ENCODE data around the gene ISG20.
"Not testable (repeated sequence)": the region's sequence is repeated elsewhere in the genome, so short reads cannot be mapped to it uniquely, and the experiment has no call there.

The ISG20 gene

DNA sequence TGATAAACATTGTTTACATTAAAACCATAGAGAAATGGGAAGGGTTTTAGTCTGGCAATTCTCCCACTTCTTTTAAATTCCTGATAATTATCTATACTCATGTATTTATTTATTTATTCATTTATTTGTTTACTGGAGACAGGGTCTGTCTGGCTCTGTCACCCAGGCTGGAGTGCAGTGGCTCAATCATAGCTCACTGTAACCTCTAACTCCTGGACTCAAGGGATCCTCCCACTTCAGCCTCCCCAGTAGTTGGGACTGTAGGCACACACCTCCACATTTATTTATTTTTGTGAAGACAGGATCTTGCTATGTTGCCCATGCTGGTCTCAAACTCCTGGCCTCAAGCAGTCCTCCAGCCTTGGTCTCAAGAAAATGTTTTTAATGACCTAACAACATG lies 20.1 kb upstream of the ISG20 start:
- DNase-seq (ENCODE audit: low spot score) = no peak

- no peak for DNase-seq (ENCODE audit: low spot score)
Measured at GRCh38 chr15:88619796-88620195, 19.0 kb upstream of the ISG20 start.

DNA sequence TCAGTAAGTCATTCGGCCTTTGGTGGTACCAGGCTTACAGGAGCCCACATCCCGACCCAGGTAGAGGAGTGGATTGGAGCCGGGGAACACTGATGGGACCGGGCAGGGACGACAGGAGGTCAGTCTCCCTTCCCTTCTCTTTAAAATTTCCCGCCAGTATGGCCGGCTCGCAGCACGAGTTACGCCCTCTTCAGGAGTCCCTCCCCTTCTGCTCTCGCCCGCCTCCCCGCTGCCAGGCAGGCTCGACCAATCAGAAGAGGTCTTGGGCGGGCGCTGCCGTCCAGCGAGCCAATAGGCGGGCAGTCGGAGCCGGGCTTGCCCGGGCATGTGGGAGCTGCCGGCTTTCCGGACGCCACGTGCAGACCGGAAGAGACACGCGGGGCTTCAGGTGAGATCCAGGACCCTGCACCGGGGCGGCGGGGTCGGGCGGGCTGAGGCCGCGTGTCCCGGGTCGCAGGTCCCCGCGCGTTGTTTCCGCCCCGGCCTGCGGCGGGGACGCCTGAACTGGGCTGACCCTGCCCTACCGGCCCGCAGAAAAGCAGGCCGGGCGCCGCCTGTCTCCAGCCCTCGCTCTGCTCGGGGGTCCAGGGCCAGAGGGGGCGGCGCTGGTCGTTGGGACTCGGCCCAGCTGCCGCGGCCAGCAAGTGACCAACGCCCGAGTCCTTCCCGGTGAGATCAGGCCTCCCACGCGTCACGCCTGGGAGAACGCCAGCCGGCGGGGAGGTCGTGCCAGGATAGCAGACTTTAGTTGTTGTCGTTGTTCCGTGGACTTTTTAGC lies 17.6 kb upstream of the ISG20 start, which contains the start of gene AEN:
AEN (plus strand) TSS at position 346 of the 778 bp plus-strand sequence. CDS start 4,870 bp downstream, outside the sequence.
- peak; percentile 98 for DNase-seq (ENCODE audit: low spot score)

DNA sequence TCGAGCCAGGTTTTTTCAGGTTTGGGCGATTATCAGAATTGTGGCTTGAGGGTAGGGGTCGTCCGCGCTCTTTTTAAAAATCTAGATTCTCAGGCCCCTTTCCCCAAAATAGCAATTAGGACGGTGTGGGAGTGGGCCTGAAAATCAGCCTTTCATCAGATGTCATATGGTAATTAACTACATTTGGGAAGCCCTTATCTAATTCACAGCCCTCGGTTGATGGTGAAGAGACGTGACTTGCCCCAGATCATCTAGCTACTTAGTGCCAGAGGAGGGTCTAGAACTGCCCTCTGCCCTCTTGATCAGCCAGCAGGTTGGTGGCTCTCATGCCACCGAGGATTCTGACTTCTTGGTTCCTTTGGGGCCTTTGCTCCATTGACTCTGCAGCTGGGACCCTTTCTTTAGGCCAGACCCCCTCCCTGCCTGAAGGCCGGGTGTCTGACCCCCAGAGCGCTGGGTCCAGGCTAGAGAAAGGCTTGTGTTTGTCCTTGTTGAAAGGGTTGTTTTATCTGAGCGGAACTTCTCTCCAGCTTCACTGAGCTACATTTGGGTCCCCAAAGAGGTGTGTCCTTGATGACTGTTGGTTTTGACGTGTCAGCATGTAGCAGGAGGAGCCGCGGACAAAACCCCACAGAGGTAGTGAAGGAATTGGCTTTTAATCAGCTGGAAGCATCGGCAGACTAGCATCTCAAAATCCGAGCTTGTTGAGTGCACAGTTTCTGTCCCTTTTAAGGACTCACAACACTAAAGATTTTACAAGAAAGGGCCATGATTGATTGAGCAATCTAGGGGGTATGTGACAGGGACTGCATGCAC lies 16.8 kb upstream of the ISG20 start:
- DNase-seq (ENCODE audit: low spot score) = no peak

DNA sequence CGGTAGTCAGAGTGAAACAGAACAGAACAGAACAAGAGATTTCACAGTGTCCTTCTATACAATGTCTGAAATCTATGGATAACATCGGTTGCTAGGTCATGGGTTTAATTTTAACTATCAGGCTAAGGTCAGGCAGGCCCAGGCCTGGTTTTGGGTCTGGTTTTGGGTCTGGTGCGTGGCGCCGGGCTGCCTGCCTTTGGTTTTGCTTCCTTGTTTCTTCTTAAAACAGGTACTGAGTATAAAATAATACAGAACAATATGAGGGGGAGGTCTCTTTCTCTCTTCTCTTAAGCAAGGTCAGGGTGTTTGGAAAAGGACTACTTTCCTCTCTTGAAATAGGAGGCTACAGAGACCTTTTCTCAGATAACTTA lies 16.2 kb upstream of the ISG20 start:
- no peak for DNase-seq (ENCODE audit: low spot score)

DNA sequence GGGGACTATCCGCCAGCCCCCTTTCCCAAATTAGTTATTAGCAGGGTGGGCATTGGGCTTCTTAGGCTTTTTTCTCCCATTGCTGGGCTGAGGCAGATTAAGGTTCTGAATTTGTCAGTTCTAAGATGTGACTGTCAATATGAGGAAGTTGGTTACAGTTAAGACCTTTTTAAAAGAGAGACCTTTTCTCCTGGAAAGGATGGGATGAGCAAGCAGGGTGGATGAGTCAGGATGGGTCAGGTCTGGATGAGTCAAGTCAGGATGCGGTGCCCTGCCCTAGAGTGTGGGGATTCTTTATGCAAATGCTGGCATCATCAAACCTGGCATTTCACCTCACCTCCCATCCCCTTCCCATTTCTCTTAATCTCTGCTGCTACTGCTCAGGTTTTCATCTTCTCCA lies 15.8 kb upstream of the ISG20 start:
- DNase-seq (ENCODE audit: low spot score) = no peak

- DNase-seq (ENCODE audit: low spot score) = no peak
Measured at GRCh38 chr15:88623632-88624031, 15.2 kb upstream of the ISG20 start.

- DNase-seq (ENCODE audit: low spot score) = no peak
Measured at GRCh38 chr15:88624156-88624970, 14.5 kb upstream of the ISG20 start.

DNA sequence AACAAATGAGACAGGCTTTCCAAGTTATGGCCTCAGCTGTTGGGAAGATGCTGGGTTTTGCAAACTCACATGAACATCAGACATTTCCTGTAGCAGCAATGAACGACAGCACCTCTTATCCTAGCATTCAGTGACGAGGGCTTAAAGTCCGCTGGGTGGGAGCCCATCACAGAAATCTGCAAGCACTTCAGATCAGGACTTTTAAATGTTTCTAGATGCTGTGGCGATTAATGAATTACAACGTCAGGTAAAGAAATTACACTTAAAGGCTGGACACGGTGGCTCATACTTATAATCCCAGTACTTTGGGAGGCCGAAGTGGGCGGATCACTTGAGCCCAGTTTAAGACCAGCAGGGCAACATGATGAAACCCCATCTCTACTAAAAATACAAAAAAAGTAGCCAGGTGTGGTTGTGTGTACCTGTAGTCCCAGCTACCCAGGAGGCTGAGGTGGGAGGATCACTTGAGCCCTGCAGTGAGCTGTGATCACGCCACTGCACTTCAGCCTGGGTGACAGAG lies 13.8 kb upstream of the ISG20 start:
- no peak for DNase-seq (ENCODE audit: low spot score)

GRCh38 chr15:88625943-88626741 lies 12.7 kb upstream of the ISG20 start:
- DNase-seq (ENCODE audit: low spot score) = no peak

DNA sequence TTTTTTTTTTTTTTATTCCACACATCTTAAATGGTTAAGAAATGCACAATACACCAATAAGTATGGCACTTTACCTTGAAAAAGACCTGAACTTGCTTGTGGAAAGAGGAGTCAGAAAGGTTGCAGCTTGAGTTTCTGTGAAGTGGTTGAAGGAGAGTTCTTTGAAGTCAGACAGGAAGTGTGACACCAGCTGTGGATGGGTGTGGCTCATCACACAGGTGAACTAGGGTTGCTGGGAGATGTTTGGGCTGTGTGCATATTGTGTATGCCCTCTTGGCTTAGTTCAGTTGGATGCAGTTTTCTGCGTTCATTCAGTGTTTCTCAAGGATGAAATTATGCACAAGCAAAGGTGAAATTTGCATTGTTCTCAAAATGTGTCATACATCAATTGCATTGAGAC lies 11.4 kb upstream of the ISG20 start:
- DNase-seq (ENCODE audit: low spot score) = no peak

- no peak for DNase-seq (ENCODE audit: low spot score)
Measured at GRCh38 chr15:88628018-88628654, 10.7 kb upstream of the ISG20 start.

- DNase-seq (ENCODE audit: low spot score) = no peak
Measured at GRCh38 chr15:88629071-88629470, 9.7 kb upstream of the ISG20 start.

- DNase-seq (ENCODE audit: low spot score) = no peak
Measured at GRCh38 chr15:88630141-88630721, 8.6 kb upstream of the ISG20 start.

- DNase-seq (ENCODE audit: low spot score) = no peak
Measured at GRCh38 chr15:88630798-88631463, 7.9 kb upstream of the ISG20 start.

DNA sequence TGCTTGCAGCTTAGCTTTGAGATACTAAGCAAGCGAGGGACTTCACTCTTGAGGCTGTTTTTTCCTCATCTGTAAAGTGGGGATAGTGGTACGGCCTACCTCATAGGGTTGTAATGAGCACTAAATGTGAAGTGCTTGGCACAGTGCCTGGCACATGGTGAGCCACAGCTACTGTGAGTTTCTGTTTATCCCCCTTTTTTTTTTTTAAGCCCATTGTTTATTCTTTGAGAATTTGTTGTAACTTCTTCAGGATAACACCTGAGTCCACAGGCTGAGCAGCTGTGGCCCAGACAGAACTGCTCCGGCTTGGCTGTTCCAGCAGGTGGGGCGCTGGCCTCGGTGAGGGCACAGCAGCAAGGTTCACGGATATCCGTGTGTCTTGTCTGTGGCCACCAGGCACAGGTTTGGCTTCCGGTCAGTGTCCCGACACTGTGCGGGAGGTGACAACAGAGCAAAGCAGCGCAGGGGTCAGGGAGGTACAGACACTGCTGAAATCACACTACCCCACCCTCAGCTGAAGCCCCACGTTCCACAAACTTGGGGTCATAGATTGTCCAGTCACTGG lies 7.3 kb upstream of the ISG20 start:
- no peak for DNase-seq (ENCODE audit: low spot score)

- not testable (repeated sequence) for DNase-seq (ENCODE audit: low spot score)
Measured at GRCh38 chr15:88632797-88633196, 6.0 kb upstream of the ISG20 start.

GRCh38 chr15:88634449-88634848 lies 4.4 kb upstream of the ISG20 start:
- no peak for DNase-seq (ENCODE audit: low spot score)

GRCh38 chr15:88635318-88635717 lies 3.5 kb upstream of the ISG20 start:
- no peak for DNase-seq (ENCODE audit: low spot score)

DNA sequence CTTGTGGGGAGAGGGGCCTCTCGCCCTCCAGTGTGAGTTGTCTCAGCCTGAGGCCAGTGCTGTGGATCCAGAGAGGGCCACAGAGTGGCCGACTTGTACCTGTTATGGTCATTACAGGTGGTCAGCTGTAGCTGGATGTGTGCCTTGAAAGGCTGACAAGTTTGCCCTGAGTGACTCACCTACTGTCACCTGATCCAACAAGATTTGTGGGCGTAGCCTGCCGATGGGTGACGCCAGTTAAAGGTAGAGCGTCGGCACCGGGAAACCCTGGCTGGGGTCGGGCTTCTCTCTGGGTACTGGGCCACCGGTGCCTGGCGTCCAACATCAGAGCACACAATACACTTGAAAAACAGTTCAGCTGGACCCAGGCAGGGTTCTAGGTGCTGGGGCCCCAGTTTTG lies 2.8 kb upstream of the ISG20 start:
- no peak for DNase-seq (ENCODE audit: low spot score)

Measured in iPS-NIHi11 (cell line).